Uterus (tissue), 2 donors: ENCODE results near the gene TTC4.

Experiments used
- POLR2A ChIP-seq, 2 donors: fragments of 450-650 bp; IDR thresholded peaks; one replicate each; pipeline ENCODE4 v1.6.1; 2016; ENCODE audit warnings: antibody characterized with exemption in 2 of 2, mild to moderate bottlenecking in 1 of 2, moderate library complexity in 1 of 2
- TF ChIP-seq, protein P1 (sequence below), 4 experiments: fragments of 200-600 bp in 2 of 4; fragments of 450-650 bp in 2 of 4; sonication (generic) in 2 of 4; IDR thresholded peaks; one replicate each; pipeline ENCODE4 v1.5.1; 2016 to 2019; ENCODE audit warnings: antibody characterized with exemption in 4 of 4, mild to moderate bottlenecking in 2 of 4, moderate library complexity in 1 of 4

DNA sequence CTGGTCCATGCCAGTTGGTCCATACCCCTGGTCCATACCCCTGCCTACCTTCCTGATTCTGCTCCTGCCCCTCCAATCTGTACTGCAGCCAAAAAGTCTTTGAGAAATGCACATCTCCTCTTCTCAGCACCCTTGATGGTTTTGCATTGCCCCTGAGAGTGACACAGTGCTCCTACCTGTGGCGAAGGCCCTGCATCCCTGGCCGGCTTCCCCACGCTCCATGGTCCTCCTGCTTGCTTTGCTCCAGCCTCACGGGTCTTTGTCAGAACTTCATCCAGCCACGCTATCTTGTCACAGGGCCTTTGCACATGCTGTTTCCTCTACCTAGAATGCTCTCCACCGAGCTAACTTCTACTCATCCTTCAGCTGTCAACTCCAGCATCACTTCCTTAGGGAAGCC is 32.2 kb upstream of the TTC4 start:
- TF ChIP-seq, protein P1, sequence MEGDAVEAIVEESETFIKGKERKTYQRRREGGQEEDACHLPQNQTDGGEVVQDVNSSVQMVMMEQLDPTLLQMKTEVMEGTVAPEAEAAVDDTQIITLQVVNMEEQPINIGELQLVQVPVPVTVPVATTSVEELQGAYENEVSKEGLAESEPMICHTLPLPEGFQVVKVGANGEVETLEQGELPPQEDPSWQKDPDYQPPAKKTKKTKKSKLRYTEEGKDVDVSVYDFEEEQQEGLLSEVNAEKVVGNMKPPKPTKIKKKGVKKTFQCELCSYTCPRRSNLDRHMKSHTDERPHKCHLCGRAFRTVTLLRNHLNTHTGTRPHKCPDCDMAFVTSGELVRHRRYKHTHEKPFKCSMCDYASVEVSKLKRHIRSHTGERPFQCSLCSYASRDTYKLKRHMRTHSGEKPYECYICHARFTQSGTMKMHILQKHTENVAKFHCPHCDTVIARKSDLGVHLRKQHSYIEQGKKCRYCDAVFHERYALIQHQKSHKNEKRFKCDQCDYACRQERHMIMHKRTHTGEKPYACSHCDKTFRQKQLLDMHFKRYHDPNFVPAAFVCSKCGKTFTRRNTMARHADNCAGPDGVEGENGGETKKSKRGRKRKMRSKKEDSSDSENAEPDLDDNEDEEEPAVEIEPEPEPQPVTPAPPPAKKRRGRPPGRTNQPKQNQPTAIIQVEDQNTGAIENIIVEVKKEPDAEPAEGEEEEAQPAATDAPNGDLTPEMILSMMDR (IDR thresholded peaks at IDR 0.05) = no peak
- TF ChIP-seq POLR2A (IDR thresholded peaks at IDR 0.05) = no peak
